Neural progenitor cell (in vitro differentiated cells): ENCODE data around the gene TMEM143. TPM values are rescaled to one million over a fixed set of nuclear protein-coding genes. Genes with fewer than 3 reads are reported as not detected.

Source experiments
- DNase-seq: peaks from one replicate; pipeline ENCODE4 v3.0.0-alpha.2; 2016; ENCODE audit warnings: low spot score
- H2AFZ ChIP-seq: fragments of 200-600 bp; sonication (generic); replicated peaks from 2 replicates; pipeline ENCODE4 v1.6.1; 2016; ENCODE audit warnings: antibody characterized with exemption
- H3F3A ChIP-seq: fragments of 200-600 bp; sonication (generic); 2 replicates; pipeline ENCODE4 v1.6.1; 2016; ENCODE audit warnings: antibody characterized with exemption, low read depth
- H3K27ac ChIP-seq: fragments of 200-600 bp; sonication (generic); 2 replicates; pipeline ENCODE4 v1.5.1; 2016; ENCODE audit warnings: mild to moderate bottlenecking
- H3K27me3 ChIP-seq: fragments of 200-600 bp; sonication (generic); 2 replicates; pipeline ENCODE4 v1.6.1; 2016; ENCODE audit warnings: mild to moderate bottlenecking, moderate library complexity
- H3K36me3 ChIP-seq: fragments of 200-600 bp; sonication (generic); 2 replicates; pipeline ENCODE4 v1.5.1; 2016
- H3K4me1 ChIP-seq: fragments of 200-600 bp; sonication (generic); 2 replicates; pipeline ENCODE4 v1.6.1; 2016; ENCODE audit warnings: mixed run types
- H3K4me2 ChIP-seq: fragments of 200-600 bp; sonication (generic); 2 replicates; pipeline ENCODE4 v1.6.1; 2016
- H3K4me3 ChIP-seq: fragments of 200-600 bp; sonication (generic); 2 replicates; pipeline ENCODE4 v1.5.1; 2016
- H3K79me2 ChIP-seq: fragments of 200-600 bp; sonication (generic); 2 replicates; pipeline ENCODE4 v1.6.1; 2016; ENCODE audit warnings: low read depth
- H3K9ac ChIP-seq: fragments of 200-600 bp; sonication (generic); 2 replicates; pipeline ENCODE4 v1.6.1; 2016
- H3K9me3 ChIP-seq: fragments of 200-600 bp; sonication (generic); 2 replicates; pipeline ENCODE4 v1.5.1; 2016; ENCODE audit warnings: low read depth
- H4K20me1 ChIP-seq: fragments of 200-600 bp; sonication (generic); 2 replicates; pipeline ENCODE4 v1.6.1; 2016; ENCODE audit warnings: low read depth
- H3K27ac Mint-ChIP-seq: 3 replicates; pipeline ENCODE4 v1.8.0; 2021; ENCODE audit warnings: mixed read lengths
- H3K27me3 Mint-ChIP-seq: 2 replicates; pipeline ENCODE4 v1.8.0; 2022; ENCODE audit warnings: low read depth, mild to moderate bottlenecking, inconsistent platforms, moderate library complexity, mixed read lengths; ENCODE audit not compliant: insufficient read depth
- H3K36me3 Mint-ChIP-seq: 3 replicates; pipeline ENCODE4 v1.8.0; 2021; ENCODE audit warnings: mixed read lengths
- H3K4me1 Mint-ChIP-seq: 3 replicates; pipeline ENCODE4 v1.8.0; 2021; ENCODE audit warnings: mixed read lengths
- H3K4me3 Mint-ChIP-seq: 3 replicates; pipeline ENCODE4 v1.8.0; 2021; ENCODE audit warnings: mild to moderate bottlenecking, moderate library complexity, mixed read lengths
- H3K9me3 Mint-ChIP-seq: 3 replicates; pipeline ENCODE4 v1.8.0; 2020; ENCODE audit warnings: mixed read lengths
- CTCF ChIP-seq: fragments of 200-600 bp; sonication (generic); IDR thresholded peaks from 2 replicates; pipeline ENCODE4 v1.5.1; 2017; ENCODE audit warnings: antibody characterized with exemption, mild to moderate bottlenecking
- EZH2 ChIP-seq: fragments of 200-600 bp; sonication (generic); IDR thresholded peaks from 2 replicates; pipeline ENCODE4 v1.6.1; 2017; ENCODE audit warnings: antibody characterized with exemption, mild to moderate bottlenecking, moderate library complexity
- EZH2phosphoT487 ChIP-seq: fragments of 200-600 bp; sonication (generic); IDR thresholded peaks from 2 replicates; pipeline ENCODE4 v1.6.1; 2017; ENCODE audit warnings: antibody characterized with exemption
- total RNA-seq: library from RNA; depleted of rRNA; stranded (reverse); fragments of >200 nt; gene quantifications from 2 replicates; pipeline ENCODE4 v1.2.3, GENCODE V29; 2015; ENCODE audit warnings: low replicate concordance

The TMEM143 gene
- total RNA-seq, 1 donor from 2014 or later, result 3.1 TPM

GRCh38 chr19:48340995-48341394, 22.7 kb downstream of the TMEM143 start:
- Histone ChIP-seq H3K36me3 (no peaks in the 10 kb centered on the region), H3K4me1 (no peaks in the 10 kb centered on the region), H3K4me3 (no peak overlapping the region), H3K9me3 (no peaks in the 10 kb centered on the region), H3K79me2 (no peaks in the 10 kb centered on the region), H2AFZ (no peak overlapping the region), H3K27ac (no peak overlapping the region), H3F3A (no peaks in the 10 kb centered on the region), H3K27me3 (no peaks in the 10 kb centered on the region), H4K20me1 (no peaks in the 10 kb centered on the region), H3K4me2 (no peak overlapping the region), H3K9ac (no peak overlapping the region)
- no peak for DNase-seq
- TF ChIP-seq EZH2phosphoT487 (no peak), EZH2 (no peak), CTCF (no peak)
- Mint-ChIP-seq H3K4me3 (no peak overlapping the region), H3K36me3 (no peaks in the 10 kb centered on the region), H3K27me3 (peaks cover 17% of the 10 kb centered on the region), H3K4me1 (peaks cover 11% of the 10 kb centered on the region), H3K9me3 (no peaks in the 10 kb centered on the region), H3K27ac (no peak overlapping the region)

GRCh38 chr19:48338802-48339503, 24.8 kb downstream of the TMEM143 start:
- Histone ChIP-seq H3K36me3 (no peaks in the 10 kb centered on the region), H3K4me1 (no peaks in the 10 kb centered on the region), H3K9ac (no peak overlapping the region), H3F3A (peaks cover 5% of the 10 kb centered on the region), H3K9me3 (no peaks in the 10 kb centered on the region), H3K79me2 (no peaks in the 10 kb centered on the region), H3K27me3 (peaks cover 10% of the 10 kb centered on the region), H3K27ac (no peak overlapping the region), H2AFZ (no peak overlapping the region), H4K20me1 (no peaks in the 10 kb centered on the region), H3K4me3 (no peak overlapping the region), H3K4me2 (no peak overlapping the region)
- Mint-ChIP-seq H3K27ac (no peak overlapping the region), H3K27me3 (peaks cover 15% of the 10 kb centered on the region), H3K4me3 (no peak overlapping the region), H3K9me3 (no peaks in the 10 kb centered on the region), H3K4me1 (peaks cover 13% of the 10 kb centered on the region), H3K36me3 (no peaks in the 10 kb centered on the region)
- no peak for TF ChIP-seq EZH2phosphoT487
- DNase-seq, result no peak

- no peaks in the 10 kb centered on the region for H4K20me1 ChIP-seq
- H3K36me3 ChIP-seq, result no peaks in the 10 kb centered on the region
- Mint-ChIP-seq H3K27ac (no peak overlapping the region), H3K9me3 (no peaks in the 10 kb centered on the region), H3K27me3 (peaks cover 13% of the 10 kb centered on the region), H3K36me3 (no peaks in the 10 kb centered on the region), H3K4me3 (no peak overlapping the region), H3K4me1 (peaks cover 17% of the 10 kb centered on the region)
- H3F3A ChIP-seq, result peaks cover 10% of the 10 kb centered on the region
- peaks cover 10% of the 10 kb centered on the region for H3K27me3 ChIP-seq
- no peaks in the 10 kb centered on the region for H3K9me3 ChIP-seq
- no peak overlapping the region for H2AFZ ChIP-seq
- no peaks in the 10 kb centered on the region for H3K4me1 ChIP-seq
- H3K27ac ChIP-seq, result no peak overlapping the region
- TF ChIP-seq EZH2phosphoT487 (no peak), EZH2 (no peak), CTCF (no peak)
- H3K4me3 ChIP-seq, result no peak overlapping the region
- no peak for DNase-seq
- H3K9ac ChIP-seq, result no peak overlapping the region
- H3K79me2 ChIP-seq, result no peaks in the 10 kb centered on the region
- no peak overlapping the region for H3K4me2 ChIP-seq
Measured at GRCh38 chr19:48338253-48338755, 25.4 kb downstream of the TMEM143 start.
